Epithelial cell of prostate (primary cell): ENCODE results near the gene LRRC75B.
"Not testable (repeated sequence)": the region's sequence is repeated elsewhere in the genome, so short reads cannot be mapped to it uniquely, and the experiment has no call there.

Source experiments
- DNase-seq: peaks from one replicate; pipeline ENCODE4 v3.0.0-alpha.2; 2011; ENCODE audit warnings: low read depth, low spot score
- H3K27ac ChIP-seq: fragments of 450-650 bp; 2 replicates; pipeline ENCODE4 v1.5.1; 2017; ENCODE audit warnings: mild to moderate bottlenecking

Gene LRRC75B

GRCh38 chr22:24559471-24559870, 33.4 kb downstream of the LRRC75B start:
- no peak overlapping the region for H3K27ac ChIP-seq

GRCh38 chr22:24555165-24556039, 37.5 kb downstream of the LRRC75B start, which contains the start of gene SNRPD3:
Gene SNRPD3, plus strand, starts transcription at chr22:24555999. Its CDS starts 1,676 bp downstream, at chr22:24557675.
- peak; percentile 90 for DNase-seq
- H3K27ac ChIP-seq = peak within 1 kb of the TSS; percentile 88

More at GRCh38 chr22:24559471-24559870, 33.4 kb downstream of the LRRC75B start:
- no peak for DNase-seq

GRCh38 chr22:24554313-24555164, 38.3 kb downstream of the LRRC75B start, which contains the start of gene GUCD1:
Gene GUCD1, minus strand, starts transcription at chr22:24555138. Its CDS starts 147 bp downstream, at chr22:24554991.
- no peak for DNase-seq
- H3K27ac ChIP-seq = peak within 1 kb of the TSS; percentile 88

GRCh38 chr22:24553597-24554312, 39.1 kb downstream of the LRRC75B start:
- H3K27ac ChIP-seq = peak overlapping the region; percentile 88
- DNase-seq = no peak

DNA sequence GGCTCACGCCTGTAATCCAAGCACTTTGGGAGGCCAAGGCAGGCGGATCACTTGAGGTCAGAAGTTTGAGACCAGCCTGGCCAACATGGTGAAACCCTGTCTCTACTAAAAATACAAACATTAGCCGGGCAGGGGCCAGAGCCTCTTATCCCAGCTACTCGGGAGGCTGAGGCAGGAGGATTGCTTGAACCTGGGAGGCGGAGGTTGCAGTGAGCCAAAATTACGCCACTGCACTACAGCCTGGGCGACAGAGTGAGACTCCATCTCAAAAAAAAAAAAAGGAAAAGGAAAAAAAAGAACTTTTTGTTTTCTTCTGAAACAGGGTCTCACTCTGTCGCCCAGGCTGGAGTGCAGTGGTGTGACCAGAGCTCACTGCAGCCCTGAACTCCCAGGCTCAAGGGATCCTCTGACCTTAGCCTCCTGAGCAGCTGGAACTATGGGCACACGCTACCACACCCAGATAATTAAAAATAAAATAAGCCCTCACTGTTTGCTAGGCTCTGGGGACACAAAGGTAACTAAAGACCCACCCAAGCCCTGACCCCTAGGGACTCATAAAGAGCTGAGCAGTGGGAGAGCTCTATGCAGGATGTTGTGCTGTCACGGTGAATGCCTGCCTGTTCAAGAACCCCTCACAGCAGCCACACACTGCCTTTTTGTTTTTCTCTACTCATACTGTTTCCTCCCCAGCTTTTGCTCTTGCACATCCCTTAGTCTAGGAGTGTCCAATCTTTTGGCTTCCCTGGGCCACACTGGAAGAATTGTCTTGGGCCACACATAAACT, 40.2 kb downstream of the LRRC75B start:
- H3K27ac ChIP-seq, DNase-seq: not testable (repeated sequence)

DNA sequence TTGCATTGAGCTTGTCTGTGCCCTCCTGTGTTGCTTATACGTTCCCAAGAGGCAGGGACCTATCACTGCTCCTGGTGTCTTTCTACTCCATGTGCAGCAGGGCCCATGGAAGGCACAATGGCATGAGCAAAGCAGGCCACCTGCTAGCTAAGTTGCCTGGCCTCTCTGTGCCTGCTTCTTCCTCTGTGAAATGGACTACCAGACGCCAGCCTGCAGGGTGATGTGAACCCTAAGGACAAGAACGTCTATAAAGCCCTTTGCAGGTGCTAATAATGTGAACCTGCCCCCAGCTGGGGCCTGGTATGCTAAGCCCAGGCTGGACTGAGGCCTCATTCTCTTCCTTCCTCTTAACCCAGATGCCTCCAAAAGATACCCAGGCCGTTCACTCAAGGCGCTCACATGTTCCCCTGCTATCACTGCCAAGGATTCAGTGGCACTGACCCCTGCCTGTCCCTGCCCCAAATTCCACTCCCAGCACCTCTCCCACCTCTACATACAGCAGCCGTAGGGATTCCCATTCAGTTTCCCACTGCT, 41.9 kb downstream of the LRRC75B start:
- no peak overlapping the region for H3K27ac ChIP-seq
- no peak for DNase-seq

GRCh38 chr22:24550028-24550901, 42.6 kb downstream of the LRRC75B start:
- no peak for DNase-seq
- peak overlapping the region; percentile 5 for H3K27ac ChIP-seq

GRCh38 chr22:24548812-24549211, 44.1 kb downstream of the LRRC75B start:
- H3K27ac ChIP-seq = no peak overlapping the region
- DNase-seq = no peak

DNA sequence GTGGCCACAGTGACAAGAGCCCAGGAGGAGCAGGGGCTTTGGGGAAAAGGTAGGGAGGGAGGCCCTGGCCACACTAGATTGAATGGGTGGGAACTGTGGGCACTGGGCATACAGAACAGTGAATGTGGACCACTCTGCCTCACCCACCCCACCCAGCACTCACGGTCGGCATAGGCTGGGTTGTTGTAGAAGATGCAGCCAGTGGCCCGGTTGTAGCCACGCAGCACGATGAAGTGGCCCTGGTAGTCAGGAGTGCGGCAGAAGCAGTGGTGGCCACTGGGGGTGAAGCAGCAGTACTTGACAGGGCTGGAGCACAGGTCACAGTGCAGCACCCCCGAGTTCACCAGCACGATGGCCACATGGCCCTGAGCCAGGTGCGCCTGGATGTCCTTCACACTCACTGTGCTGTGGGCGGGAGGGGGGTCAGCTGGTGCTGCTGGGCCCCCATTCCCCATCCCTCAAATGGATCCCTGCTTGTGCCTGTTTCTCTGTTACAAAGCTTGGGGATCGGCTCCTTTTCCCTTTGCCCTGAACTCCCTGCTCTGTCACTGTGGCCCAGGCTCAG, 49.1 kb downstream of the LRRC75B start:
- no peak overlapping the region for H3K27ac ChIP-seq
- no peak for DNase-seq

DNA sequence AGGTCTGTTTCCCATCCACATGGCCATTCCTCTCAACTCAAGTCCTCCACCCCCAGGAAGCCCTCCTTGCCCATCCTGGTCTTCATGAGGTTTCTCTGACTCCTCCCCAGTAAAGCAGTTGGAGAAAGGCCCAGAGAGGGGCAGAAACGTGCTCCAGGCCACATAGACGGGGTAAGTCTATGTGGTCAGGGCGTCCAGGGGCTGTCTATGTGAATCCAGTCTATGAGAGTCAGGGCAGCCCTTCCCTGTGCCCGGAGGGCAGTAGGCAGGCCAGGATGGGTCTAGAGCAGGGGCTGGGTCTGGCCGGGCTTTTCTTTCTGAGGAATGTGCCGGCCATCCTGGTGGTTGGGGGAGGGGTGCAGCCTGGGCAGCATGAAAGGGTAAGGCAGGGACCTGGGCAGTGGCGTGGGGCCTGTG, 49.7 kb downstream of the LRRC75B start:
- DNase-seq = no peak
- H3K27ac ChIP-seq = no peak overlapping the region

GRCh38 chr22:24542641-24543040, 50.2 kb downstream of the LRRC75B start:
- H3K27ac ChIP-seq = no peak overlapping the region
- DNase-seq = no peak

- H3K27ac ChIP-seq = no peak overlapping the region
- no peak for DNase-seq
Measured at GRCh38 chr22:24541681-24542515, 51.0 kb downstream of the LRRC75B start.

- DNase-seq = no peak
- H3K27ac ChIP-seq = no peak overlapping the region
Measured at GRCh38 chr22:24540470-24540869, 52.4 kb downstream of the LRRC75B start.

DNA sequence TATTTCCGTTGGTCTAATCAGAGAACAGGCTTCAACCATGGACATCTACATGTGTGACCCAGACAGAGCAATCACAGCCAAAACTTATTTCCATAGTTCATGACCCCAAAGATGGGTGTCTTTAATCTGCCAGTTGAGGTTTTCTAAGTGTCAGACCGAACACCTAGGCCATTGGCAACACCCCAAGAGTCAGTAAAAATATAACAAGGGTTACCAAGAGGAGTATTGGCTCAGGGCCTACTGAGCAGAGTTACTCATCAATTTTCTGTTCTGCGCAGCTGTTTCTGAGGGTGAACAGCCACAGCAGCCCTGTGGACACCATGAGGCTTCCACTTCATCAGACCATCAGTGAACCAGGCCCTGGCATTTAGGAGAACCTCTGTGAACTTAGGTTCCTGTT, 56.8 kb downstream of the LRRC75B start:
- H3K27ac ChIP-seq = no peak overlapping the region
- DNase-seq = no peak
